A673 (cell line): ENCODE measurements around the gene SEMA5B.

Experiments used
- EZH2 ChIP-seq: fragments of 200-600 bp; sonication (generic); IDR thresholded peaks from 2 replicates; pipeline ENCODE4 v1.6.1; 2017; ENCODE audit warnings: borderline replicate concordance, low read depth, mild to moderate bottlenecking, mixed read lengths, antibody characterized with exemption, low read length; ENCODE audit not compliant: poor library complexity, severe bottlenecking
- TF ChIP-seq, protein P1 (sequence below): fragments of 300-800, 200-600 bp; sonication (generic); conservative IDR thresholded peaks from 2 replicates; pipeline ENCODE4 v1.5.1; 2017; ENCODE audit warnings: low read depth, mild to moderate bottlenecking, antibody characterized with exemption, low read length, moderate library complexity, mixed read lengths

DNA sequence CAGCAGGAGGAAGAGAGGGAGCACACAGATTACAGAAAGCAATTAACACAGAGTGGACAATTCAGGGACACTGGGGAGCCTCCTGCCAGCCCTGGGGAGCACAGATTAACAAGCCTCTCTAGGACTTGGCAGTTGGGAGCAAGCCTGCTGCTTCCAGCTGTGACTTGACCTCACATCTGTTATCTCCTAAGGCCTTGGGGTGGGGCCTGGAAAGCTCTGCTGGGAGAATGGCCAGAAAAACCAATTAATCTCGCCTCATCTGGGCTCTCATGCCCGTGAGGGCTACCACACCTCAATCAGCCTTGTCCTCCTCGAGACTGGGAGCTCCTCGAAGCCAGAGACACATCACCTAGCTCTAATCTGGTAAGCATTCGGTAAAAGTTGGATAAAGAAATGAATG, 39.1 kb downstream of the SEMA5B start:
- TF ChIP-seq, protein P1, sequence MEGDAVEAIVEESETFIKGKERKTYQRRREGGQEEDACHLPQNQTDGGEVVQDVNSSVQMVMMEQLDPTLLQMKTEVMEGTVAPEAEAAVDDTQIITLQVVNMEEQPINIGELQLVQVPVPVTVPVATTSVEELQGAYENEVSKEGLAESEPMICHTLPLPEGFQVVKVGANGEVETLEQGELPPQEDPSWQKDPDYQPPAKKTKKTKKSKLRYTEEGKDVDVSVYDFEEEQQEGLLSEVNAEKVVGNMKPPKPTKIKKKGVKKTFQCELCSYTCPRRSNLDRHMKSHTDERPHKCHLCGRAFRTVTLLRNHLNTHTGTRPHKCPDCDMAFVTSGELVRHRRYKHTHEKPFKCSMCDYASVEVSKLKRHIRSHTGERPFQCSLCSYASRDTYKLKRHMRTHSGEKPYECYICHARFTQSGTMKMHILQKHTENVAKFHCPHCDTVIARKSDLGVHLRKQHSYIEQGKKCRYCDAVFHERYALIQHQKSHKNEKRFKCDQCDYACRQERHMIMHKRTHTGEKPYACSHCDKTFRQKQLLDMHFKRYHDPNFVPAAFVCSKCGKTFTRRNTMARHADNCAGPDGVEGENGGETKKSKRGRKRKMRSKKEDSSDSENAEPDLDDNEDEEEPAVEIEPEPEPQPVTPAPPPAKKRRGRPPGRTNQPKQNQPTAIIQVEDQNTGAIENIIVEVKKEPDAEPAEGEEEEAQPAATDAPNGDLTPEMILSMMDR, result no peak
- no peak for TF ChIP-seq EZH2
